ENCODE measurements around the gene CCL16. TPM values are rescaled to one million over a fixed set of nuclear protein-coding genes. Genes with fewer than 3 reads are reported as not detected.

The CCL16 gene
- total RNA-seq, 3 donors from 2014 or later: 0.48 TPM; not detected in 2

GRCh38 chr17:35991075-35991474 lies 9.8 kb upstream of the CCL16 start:
- DNase-seq (ENCODE audit: low spot score in 2 of 2): no peak
- Histone ChIP-seq H3K4me3 (no peak overlapping the region), H3K27me3 (no peaks in the 10 kb centered on the region), H3K36me3 (no peaks in the 10 kb centered on the region), H3K9me3 (peaks cover 0 to 7% of the 10 kb centered on the region in 2 donors), H3K27ac (no peak overlapping the region), H3K4me1 (no peaks in the 10 kb centered on the region)
- TF ChIP-seq, protein P1, sequence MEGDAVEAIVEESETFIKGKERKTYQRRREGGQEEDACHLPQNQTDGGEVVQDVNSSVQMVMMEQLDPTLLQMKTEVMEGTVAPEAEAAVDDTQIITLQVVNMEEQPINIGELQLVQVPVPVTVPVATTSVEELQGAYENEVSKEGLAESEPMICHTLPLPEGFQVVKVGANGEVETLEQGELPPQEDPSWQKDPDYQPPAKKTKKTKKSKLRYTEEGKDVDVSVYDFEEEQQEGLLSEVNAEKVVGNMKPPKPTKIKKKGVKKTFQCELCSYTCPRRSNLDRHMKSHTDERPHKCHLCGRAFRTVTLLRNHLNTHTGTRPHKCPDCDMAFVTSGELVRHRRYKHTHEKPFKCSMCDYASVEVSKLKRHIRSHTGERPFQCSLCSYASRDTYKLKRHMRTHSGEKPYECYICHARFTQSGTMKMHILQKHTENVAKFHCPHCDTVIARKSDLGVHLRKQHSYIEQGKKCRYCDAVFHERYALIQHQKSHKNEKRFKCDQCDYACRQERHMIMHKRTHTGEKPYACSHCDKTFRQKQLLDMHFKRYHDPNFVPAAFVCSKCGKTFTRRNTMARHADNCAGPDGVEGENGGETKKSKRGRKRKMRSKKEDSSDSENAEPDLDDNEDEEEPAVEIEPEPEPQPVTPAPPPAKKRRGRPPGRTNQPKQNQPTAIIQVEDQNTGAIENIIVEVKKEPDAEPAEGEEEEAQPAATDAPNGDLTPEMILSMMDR (IDR thresholded peaks at IDR 0.05): no peak
- TF ChIP-seq POLR2A (IDR thresholded peaks at IDR 0.05): no peak
- no peak for TF ChIP-seq POLR2AphosphoS5 (IDR thresholded peaks at IDR 0.05)
- intact Hi-C loops (cut with DNase I; ENCODE audit: low total_unique reads): loop anchor here (5.0 kb wide), 1 partner anchor 676 kb away; no protein-coding TSS in a partner anchor

DNA sequence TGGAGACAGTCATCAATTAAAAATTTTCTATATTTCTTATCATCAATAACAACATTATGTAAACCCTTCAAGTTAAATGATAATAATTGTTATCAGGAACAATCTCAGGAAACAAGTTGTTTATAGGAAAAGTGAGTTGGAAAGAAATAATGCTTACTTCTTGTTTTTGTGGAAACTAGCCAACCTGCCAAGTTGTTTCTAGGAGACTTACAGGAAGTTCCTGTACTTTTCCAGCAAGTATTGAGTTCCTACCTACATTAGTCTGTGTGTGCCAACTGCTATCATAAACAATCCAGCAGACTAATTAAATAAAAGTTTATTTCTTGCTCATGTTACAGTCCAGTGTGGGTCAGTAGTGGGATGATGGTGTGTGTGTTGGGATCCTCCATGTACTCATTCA lies 6.9 kb upstream of the CCL16 start:
- no peak for DNase-seq (ENCODE audit: low spot score in 2 of 2)
- H3K27ac ChIP-seq: peak overlapping the region in 1 of 2 donors; percentile 13
- intact Hi-C loops (cut with DNase I; ENCODE audit: low total_unique reads): no loop called here

GRCh38 chr17:35986643-35987042 lies 5.3 kb upstream of the CCL16 start, which contains the start of gene CCL14:
Gene CCL14, minus strand, starts transcription at chr17:35986729. Its CDS starts 80 bp downstream, at chr17:35986649.
- DNase-seq (ENCODE audit: low spot score in 2 of 2): no peak
- intact Hi-C loops (cut with DNase I; ENCODE audit: low total_unique reads): no loop called here
- Histone ChIP-seq H3K27ac (peak within 1 kb of the TSS; percentile 2 to 81), H3K4me1 (no peaks in the 10 kb centered on the region), H3K27me3 (no peaks in the 10 kb centered on the region), H3K9me3 (no peaks in the 10 kb centered on the region), H3K36me3 (no peaks in the 10 kb centered on the region), H3K4me3 (peak within 1 kb of the TSS; percentile 22 to 45 (median 28))
- TF ChIP-seq POLR2AphosphoS5 (IDR thresholded peaks at IDR 0.05) (no peak), POLR2A (IDR thresholded peaks at IDR 0.05) (no peak)
- TF ChIP-seq, protein P1 (IDR thresholded peaks at IDR 0.05): no peak

More for the DNA sequence above, 6.9 kb upstream of the CCL16 start:
- H3K27me3 ChIP-seq: no peaks in the 10 kb centered on the region
- H3K9me3 ChIP-seq: no peaks in the 10 kb centered on the region
- no peak overlapping the region for H3K4me3 ChIP-seq
- TF ChIP-seq, protein P1 (IDR thresholded peaks at IDR 0.05): no peak
- TF ChIP-seq POLR2AphosphoS5 (IDR thresholded peaks at IDR 0.05): no peak
- no peak for TF ChIP-seq POLR2A (IDR thresholded peaks at IDR 0.05)
- no peaks in the 10 kb centered on the region for H3K36me3 ChIP-seq
- H3K4me1 ChIP-seq: no peaks in the 10 kb centered on the region

DNA sequence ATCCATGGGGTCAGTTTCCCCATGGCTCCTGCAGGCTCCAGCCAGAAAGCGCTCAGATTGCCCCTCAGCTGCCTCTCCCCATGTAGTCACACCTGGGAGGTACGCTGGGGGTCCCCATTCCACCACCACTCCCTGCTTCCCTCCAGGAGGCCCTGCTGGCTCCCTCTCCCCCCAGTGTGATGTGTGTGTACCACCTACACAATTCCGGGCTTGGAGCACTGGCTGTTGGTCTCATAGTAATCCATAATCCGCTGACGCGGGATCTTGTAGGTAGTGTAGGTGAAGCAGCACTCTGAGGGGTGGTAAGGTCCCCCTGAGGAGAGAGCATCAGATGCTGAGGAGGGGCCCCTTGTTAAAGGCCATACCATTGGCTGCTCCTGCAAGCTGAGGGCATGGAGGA lies 2.8 kb upstream of the CCL16 start:
- no peaks in the 10 kb centered on the region for H3K4me1 ChIP-seq
- no peaks in the 10 kb centered on the region for H3K36me3 ChIP-seq
- H3K9me3 ChIP-seq: no peaks in the 10 kb centered on the region
- no peak for DNase-seq (ENCODE audit: low spot score in 2 of 2)
- TF ChIP-seq, protein P1 (IDR thresholded peaks at IDR 0.05): no peak
- TF ChIP-seq POLR2A (IDR thresholded peaks at IDR 0.05) (no peak), POLR2AphosphoS5 (IDR thresholded peaks at IDR 0.05) (no peak)
- no peak overlapping the region for H3K27ac ChIP-seq
- H3K27me3 ChIP-seq: no peaks in the 10 kb centered on the region
- H3K4me3 ChIP-seq: peak overlapping the region; percentile 22 to 28 (median 25)
- intact Hi-C loops (cut with DNase I; ENCODE audit: low total_unique reads): no loop called here

GRCh38 chr17:35982409-35983191 lies 1.3 kb upstream of the CCL16 start:
- Histone ChIP-seq H3K4me3 (no peak overlapping the region), H3K36me3 (no peaks in the 10 kb centered on the region), H3K27me3 (no peaks in the 10 kb centered on the region), H3K9me3 (no peaks in the 10 kb centered on the region), H3K27ac (no peak overlapping the region), H3K4me1 (no peaks in the 10 kb centered on the region)
- TF ChIP-seq POLR2AphosphoS5 (IDR thresholded peaks at IDR 0.05): no peak
- TF ChIP-seq, protein P1 (IDR thresholded peaks at IDR 0.05): no peak
- TF ChIP-seq POLR2A (IDR thresholded peaks at IDR 0.05): no peak
- DNase-seq (ENCODE audit: low spot score in 2 of 2): no peak
- intact Hi-C loops (cut with DNase I; ENCODE audit: low total_unique reads): no loop called here
